Esophagus squamous epithelium (tissue), 4 donors: ENCODE results near the gene TH.

Experiments used
- CTCF ChIP-seq, 6 experiments: fragments of 450-650 bp in 4 of 6; fragments of 200-600 bp in 2 of 6; sonication (generic) in 2 of 6; IDR thresholded peaks; one replicate each; pipeline ENCODE4 v1.5.1; 2016 to 2019; ENCODE audit warnings: antibody characterized with exemption in 6 of 6, mild to moderate bottlenecking in 4 of 6, moderate library complexity in 4 of 6
- POLR2A ChIP-seq, 4 donors: fragments of 450-650 bp; IDR thresholded peaks; one replicate each; pipeline ENCODE4 v1.6.1; 2017; ENCODE audit warnings: antibody characterized with exemption in 4 of 4, mild to moderate bottlenecking in 4 of 4, moderate library complexity in 3 of 4

DNA sequence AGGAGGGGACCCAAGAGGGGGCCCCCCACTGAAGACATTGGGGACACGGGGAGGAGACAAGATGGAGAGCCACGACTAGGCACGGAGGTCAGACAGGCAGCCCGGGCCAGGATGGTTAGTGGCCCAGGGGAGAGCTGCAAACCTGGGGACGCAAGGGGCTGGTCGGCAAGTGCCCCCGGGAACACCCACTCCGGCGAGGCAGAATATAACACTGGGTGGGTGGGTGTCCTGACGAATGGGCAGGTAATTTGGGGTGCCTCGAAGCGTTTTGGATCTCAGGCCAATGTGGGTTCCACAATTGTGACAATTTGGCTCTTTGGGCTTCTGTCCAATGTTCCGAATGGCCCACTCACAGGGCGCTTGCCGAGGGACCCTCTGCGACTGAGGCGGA is 42.3 kb downstream of the TH start:
- TF ChIP-seq CTCF (IDR thresholded peaks at IDR 0.05), result no peak
- TF ChIP-seq POLR2A (IDR thresholded peaks at IDR 0.05), result no peak
